GM23338 (cell line): Measurements from ENCODE around the gene SYT2. TPM values are rescaled to one million over a fixed set of nuclear protein-coding genes. Genes with fewer than 3 reads are reported as not detected.

Source experiments
- ATAC-seq: fragments of 200-7000 bp; cut with Tn5 transposase; 3 replicates; pipeline ENCODE4 v1.9.1; 2020
- DNase-seq: peaks from one replicate; pipeline ENCODE4 v3.0.0-alpha.2; 2015; ENCODE audit warnings: low spot score
- H2AFZ ChIP-seq: fragments of 200-600 bp; sonication (generic); 2 replicates; pipeline ENCODE4 v1.8.0; 2016; ENCODE audit warnings: antibody characterized with exemption, mild to moderate bottlenecking, moderate library complexity
- H3F3A ChIP-seq: fragments of 200-600 bp; sonication (generic); replicated peaks from 2 replicates; pipeline ENCODE4 v1.8.0; 2017; ENCODE audit warnings: antibody characterized with exemption, mixed run types, low read depth
- H3K27ac ChIP-seq: fragments of 200-600 bp; sonication (generic); 2 replicates; pipeline ENCODE4 v1.6.1; 2016; ENCODE audit warnings: low read depth
- H3K27me3 ChIP-seq: fragments of 200-600 bp; sonication (generic); 2 replicates; pipeline ENCODE4 v1.8.0; 2016; ENCODE audit warnings: mild to moderate bottlenecking, mixed run types, moderate library complexity; ENCODE audit not compliant: insufficient read depth
- H3K36me3 ChIP-seq: fragments of 200-600 bp; sonication (generic); 2 replicates; pipeline ENCODE4 v1.8.0; 2016; ENCODE audit warnings: mild to moderate bottlenecking; ENCODE audit not compliant: insufficient read depth
- H3K4me1 ChIP-seq: fragments of 200-600 bp; sonication (generic); 2 replicates; pipeline ENCODE4 v1.8.0; 2016; ENCODE audit warnings: mild to moderate bottlenecking, moderate library complexity; ENCODE audit not compliant: insufficient read depth
- H3K4me2 ChIP-seq: fragments of 200-600 bp; sonication (generic); 2 replicates; pipeline ENCODE4 v1.7.1; 2017; ENCODE audit warnings: mixed run types
- H3K4me3 ChIP-seq: fragments of 200-600 bp; sonication (generic); 2 replicates; pipeline ENCODE4 v1.6.1; 2016; ENCODE audit warnings: mixed run types
- H3K79me2 ChIP-seq: fragments of 200-600 bp; sonication (generic); replicated peaks from 2 replicates; pipeline ENCODE4 v1.8.0; 2017; ENCODE audit warnings: mild to moderate bottlenecking; ENCODE audit not compliant: insufficient read depth
- H3K9me2 ChIP-seq: fragments of 200-600 bp; sonication (generic); 2 replicates; pipeline ENCODE4 v1.8.0; 2017; ENCODE audit not compliant: insufficient read depth
- H4K20me1 ChIP-seq: fragments of 200-600 bp; sonication (generic); replicated peaks from 2 replicates; pipeline ENCODE4 v1.8.0; 2017; ENCODE audit warnings: mild to moderate bottlenecking; ENCODE audit not compliant: insufficient read depth
- H3K27ac Mint-ChIP-seq: 2 replicates; pipeline ENCODE4 v1.8.0; 2020; ENCODE audit warnings: inconsistent platforms, mild to moderate bottlenecking, moderate library complexity, mixed read lengths
- H3K27me3 Mint-ChIP-seq: 3 replicates; pipeline ENCODE4 v1.8.0; 2022; ENCODE audit warnings: low read depth, mild to moderate bottlenecking, moderate library complexity, mixed read lengths, inconsistent platforms; ENCODE audit not compliant: insufficient read depth, poor library complexity
- H3K36me3 Mint-ChIP-seq: 3 replicates; pipeline ENCODE4 v1.8.0; 2021; ENCODE audit warnings: low read depth, mild to moderate bottlenecking, inconsistent platforms, moderate library complexity, mixed read lengths
- H3K4me1 Mint-ChIP-seq: 3 replicates; pipeline ENCODE4 v1.8.0; 2020; ENCODE audit warnings: mild to moderate bottlenecking, inconsistent platforms, mixed read lengths
- H3K4me3 Mint-ChIP-seq: 3 replicates; pipeline ENCODE4 v1.8.0; 2021; ENCODE audit warnings: moderate library complexity, mild to moderate bottlenecking, inconsistent platforms, mixed read lengths
- H3K9me3 Mint-ChIP-seq: 3 replicates; pipeline ENCODE4 v1.8.0; 2020; ENCODE audit warnings: moderate library complexity, mild to moderate bottlenecking, inconsistent platforms, mixed read lengths
- CREB1 ChIP-seq: fragments of 250-450 bp; sonication (Bioruptor Pico); IDR thresholded peaks from 2 replicates; pipeline ENCODE4 v1.5.0; 2020; ENCODE audit warnings: low read depth, mild to moderate bottlenecking, moderate library complexity
- EZH2 ChIP-seq: fragments of 200-600 bp; sonication (generic); IDR thresholded peaks from one replicate; pipeline ENCODE4 v1.8.0; 2017; ENCODE audit warnings: antibody characterized with exemption, mild to moderate bottlenecking, low read depth; ENCODE audit not compliant: unreplicated experiment
- NANOG ChIP-seq: IDR thresholded peaks from 2 replicates; pipeline ENCODE4 v1.6.1; 2016; ENCODE audit warnings: antibody characterized with exemption, borderline replicate concordance
- POLR2AphosphoS5 ChIP-seq: IDR thresholded peaks from 2 replicates; pipeline ENCODE4 v1.6.1; 2016; ENCODE audit warnings: antibody characterized with exemption, low read depth
- REST ChIP-seq: IDR thresholded peaks from one replicate; pipeline ENCODE4 v1.6.1; 2018; ENCODE audit warnings: antibody characterized with exemption; ENCODE audit not compliant: unreplicated experiment
- STAT1 ChIP-seq: IDR thresholded peaks from one replicate; pipeline ENCODE4 v1.6.1; 2016; ENCODE audit warnings: antibody characterized with exemption; ENCODE audit not compliant: unreplicated experiment
- ZNF114 ChIP-seq: fragments of 250-450 bp; sonication (Bioruptor Pico); IDR thresholded peaks from 2 replicates; pipeline ENCODE4 v1.5.0; 2020; ENCODE audit warnings: mild to moderate bottlenecking, moderate library complexity
- ZNF331 ChIP-seq: fragments of 250-450 bp; sonication (Bioruptor Pico); IDR thresholded peaks from 2 replicates; pipeline ENCODE4 v1.5.0; 2020; ENCODE audit warnings: low read depth, mild to moderate bottlenecking, moderate library complexity
- polyA plus RNA-seq: library from polyadenylated mRNA; unstranded; fragments of >200 nt; fragmentation: Nextera tagmentation; extraction: Ambion mirVana; gene quantifications from 2 replicates; pipeline ENCODE4 v1.2.1, GENCODE V29; 2016
- total RNA-seq: library from RNA; depleted of rRNA; stranded (reverse); fragments of >200 nt; shearing (Covaris generic); gene quantifications from 2 replicates; pipeline ENCODE4 v1.2.3, GENCODE V29; 2014
- TF ChIP-seq, protein P1 (sequence below): fragments of 250-450 bp; sonication (Bioruptor Pico); IDR thresholded peaks from 2 replicates; pipeline ENCODE4 v1.5.0; 2020; ENCODE audit warnings: mild to moderate bottlenecking, moderate library complexity
- TF ChIP-seq, protein P2 (sequence below): IDR thresholded peaks from 2 replicates; pipeline ENCODE4 v1.6.1; 2016; ENCODE audit warnings: antibody characterized with exemption

SYT2 gene
- total and polyA plus RNA-seq, 2 experiments from 2014 or later = 2.4 to 12.5 TPM

DNA sequence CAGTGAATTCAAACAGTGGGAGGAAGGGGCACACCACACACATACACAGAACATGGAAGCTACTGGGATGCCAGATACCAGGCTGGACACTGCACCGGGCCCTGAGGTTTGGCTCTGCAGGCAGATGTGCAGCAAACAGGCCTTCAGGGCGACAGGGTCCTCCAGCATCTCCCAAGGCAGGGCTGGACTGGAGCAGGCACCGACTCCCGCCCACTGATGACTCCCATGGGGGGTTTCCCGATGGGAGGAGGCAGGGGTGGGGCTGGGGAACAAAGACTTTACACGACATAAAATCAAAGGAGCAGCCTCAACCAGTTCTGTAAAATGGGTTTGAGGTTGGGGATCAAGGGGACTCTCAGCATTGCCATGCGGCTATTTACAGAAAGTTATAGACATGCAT, 118.1 kb downstream of the SYT2 start:
- H3K4me3 ChIP-seq = no peak overlapping the region
- Mint-ChIP-seq H3K36me3 (peaks cover 8% of the 10 kb centered on the region; the same call in 2 of the 3 replicates), H3K27ac (no peak overlapping the region), H3K4me3 (no peak overlapping the region), H3K27me3 (no peaks in the 10 kb centered on the region), H3K9me3 (no peaks in the 10 kb centered on the region), H3K4me1 (no peaks in the 10 kb centered on the region)
- H3K79me2 ChIP-seq = no peaks in the 10 kb centered on the region
- no peaks in the 10 kb centered on the region for H4K20me1 ChIP-seq
- H3K27ac ChIP-seq = no peak overlapping the region
- no peak overlapping the region for H3K4me2 ChIP-seq
- H3K36me3 ChIP-seq = no peaks in the 10 kb centered on the region
- no peak overlapping the region for H2AFZ ChIP-seq
- DNase-seq = no peak
- no peaks in the 10 kb centered on the region for H3K4me1 ChIP-seq
- TF ChIP-seq POLR2AphosphoS5 (no peak), ZNF331 (no peak), NANOG (no peak), ZNF114 (no peak), CREB1 (CRISPR knock-in tag) (no peak), STAT1 (no peak), REST (no peak), EZH2 (no peak)
- TF ChIP-seq, protein P1, sequence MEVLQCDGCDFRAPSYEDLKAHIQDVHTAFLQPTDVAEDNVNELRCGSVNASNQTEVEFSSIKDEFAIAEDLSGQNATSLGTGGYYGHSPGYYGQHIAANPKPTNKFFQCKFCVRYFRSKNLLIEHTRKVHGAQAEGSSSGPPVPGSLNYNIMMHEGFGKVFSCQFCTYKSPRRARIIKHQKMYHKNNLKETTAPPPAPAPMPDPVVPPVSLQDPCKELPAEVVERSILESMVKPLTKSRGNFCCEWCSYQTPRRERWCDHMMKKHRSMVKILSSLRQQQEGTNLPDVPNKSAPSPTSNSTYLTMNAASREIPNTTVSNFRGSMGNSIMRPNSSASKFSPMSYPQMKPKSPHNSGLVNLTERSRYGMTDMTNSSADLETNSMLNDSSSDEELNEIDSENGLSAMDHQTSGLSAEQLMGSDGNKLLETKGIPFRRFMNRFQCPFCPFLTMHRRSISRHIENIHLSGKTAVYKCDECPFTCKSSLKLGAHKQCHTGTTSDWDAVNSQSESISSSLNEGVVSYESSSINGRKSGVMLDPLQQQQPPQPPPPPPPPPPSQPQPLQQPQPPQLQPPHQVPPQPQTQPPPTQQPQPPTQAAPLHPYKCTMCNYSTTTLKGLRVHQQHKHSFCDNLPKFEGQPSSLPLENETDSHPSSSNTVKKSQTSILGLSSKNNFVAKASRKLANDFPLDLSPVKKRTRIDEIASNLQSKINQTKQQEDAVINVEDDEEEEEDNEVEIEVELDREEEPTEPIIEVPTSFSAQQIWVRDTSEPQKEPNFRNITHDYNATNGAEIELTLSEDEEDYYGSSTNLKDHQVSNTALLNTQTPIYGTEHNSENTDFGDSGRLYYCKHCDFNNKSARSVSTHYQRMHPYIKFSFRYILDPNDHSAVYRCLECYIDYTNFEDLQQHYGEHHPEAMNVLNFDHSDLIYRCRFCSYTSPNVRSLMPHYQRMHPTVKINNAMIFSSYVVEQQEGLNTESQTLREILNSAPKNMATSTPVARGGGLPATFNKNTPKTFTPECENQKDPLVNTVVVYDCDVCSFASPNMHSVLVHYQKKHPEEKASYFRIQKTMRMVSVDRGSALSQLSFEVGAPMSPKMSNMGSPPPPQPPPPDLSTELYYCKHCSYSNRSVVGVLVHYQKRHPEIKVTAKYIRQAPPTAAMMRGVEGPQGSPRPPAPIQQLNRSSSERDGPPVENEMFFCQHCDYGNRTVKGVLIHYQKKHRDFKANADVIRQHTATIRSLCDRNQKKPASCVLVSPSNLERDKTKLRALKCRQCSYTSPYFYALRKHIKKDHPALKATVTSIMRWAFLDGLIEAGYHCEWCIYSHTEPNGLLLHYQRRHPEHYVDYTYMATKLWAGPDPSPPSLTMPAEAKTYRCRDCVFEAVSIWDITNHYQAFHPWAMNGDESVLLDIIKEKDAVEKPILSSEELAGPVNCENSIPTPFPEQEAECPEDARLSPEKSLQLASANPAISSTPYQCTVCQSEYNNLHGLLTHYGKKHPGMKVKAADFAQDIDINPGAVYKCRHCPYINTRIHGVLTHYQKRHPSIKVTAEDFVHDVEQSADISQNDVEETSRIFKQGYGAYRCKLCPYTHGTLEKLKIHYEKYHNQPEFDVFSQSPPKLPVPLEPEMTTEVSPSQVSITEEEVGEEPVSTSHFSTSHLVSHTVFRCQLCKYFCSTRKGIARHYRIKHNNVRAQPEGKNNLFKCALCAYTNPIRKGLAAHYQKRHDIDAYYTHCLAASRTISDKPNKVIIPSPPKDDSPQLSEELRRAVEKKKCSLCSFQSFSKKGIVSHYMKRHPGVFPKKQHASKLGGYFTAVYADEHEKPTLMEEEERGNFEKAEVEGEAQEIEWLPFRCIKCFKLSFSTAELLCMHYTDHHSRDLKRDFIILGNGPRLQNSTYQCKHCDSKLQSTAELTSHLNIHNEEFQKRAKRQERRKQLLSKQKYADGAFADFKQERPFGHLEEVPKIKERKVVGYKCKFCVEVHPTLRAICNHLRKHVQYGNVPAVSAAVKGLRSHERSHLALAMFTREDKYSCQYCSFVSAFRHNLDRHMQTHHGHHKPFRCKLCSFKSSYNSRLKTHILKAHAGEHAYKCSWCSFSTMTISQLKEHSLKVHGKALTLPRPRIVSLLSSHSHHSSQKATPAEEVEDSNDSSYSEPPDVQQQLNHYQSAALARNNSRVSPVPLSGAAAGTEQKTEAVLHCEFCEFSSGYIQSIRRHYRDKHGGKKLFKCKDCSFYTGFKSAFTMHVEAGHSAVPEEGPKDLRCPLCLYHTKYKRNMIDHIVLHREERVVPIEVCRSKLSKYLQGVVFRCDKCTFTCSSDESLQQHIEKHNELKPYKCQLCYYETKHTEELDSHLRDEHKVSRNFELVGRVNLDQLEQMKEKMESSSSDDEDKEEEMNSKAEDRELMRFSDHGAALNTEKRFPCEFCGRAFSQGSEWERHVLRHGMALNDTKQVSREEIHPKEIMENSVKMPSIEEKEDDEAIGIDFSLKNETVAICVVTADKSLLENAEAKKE (CRISPR knock-in tag) = no peak
- TF ChIP-seq, protein P2, sequence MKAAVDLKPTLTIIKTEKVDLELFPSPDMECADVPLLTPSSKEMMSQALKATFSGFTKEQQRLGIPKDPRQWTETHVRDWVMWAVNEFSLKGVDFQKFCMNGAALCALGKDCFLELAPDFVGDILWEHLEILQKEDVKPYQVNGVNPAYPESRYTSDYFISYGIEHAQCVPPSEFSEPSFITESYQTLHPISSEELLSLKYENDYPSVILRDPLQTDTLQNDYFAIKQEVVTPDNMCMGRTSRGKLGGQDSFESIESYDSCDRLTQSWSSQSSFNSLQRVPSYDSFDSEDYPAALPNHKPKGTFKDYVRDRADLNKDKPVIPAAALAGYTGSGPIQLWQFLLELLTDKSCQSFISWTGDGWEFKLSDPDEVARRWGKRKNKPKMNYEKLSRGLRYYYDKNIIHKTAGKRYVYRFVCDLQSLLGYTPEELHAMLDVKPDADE = no peak
- no peaks in the 10 kb centered on the region for H3F3A ChIP-seq
- H3K9me2 ChIP-seq = peaks cover 4% of the 10 kb centered on the region; the same call in 1 of the 2 replicates
- H3K27me3 ChIP-seq = no peaks in the 10 kb centered on the region
- ATAC-seq = no peak
